Type B pancreatic cell (in vitro differentiated cells): Measurements from ENCODE around the gene RPF1. TPM values are rescaled to one million over a fixed set of nuclear protein-coding genes. Genes with fewer than 3 reads are reported as not detected.

Experiments used
- DNase-seq: peaks from one replicate; pipeline ENCODE4 v3.0.0; 2021; ENCODE audit warnings: mixed read lengths; ENCODE audit not compliant: unreplicated experiment; ENCODE audit errors: extremely low spot score
- H3K27ac Mint-ChIP-seq: 2 replicates; pipeline ENCODE4 v1.8.0; 2021; ENCODE audit warnings: mild to moderate bottlenecking, mixed read lengths
- H3K27me3 Mint-ChIP-seq: 2 replicates; pipeline ENCODE4 v1.8.0; 2021; ENCODE audit warnings: mixed read lengths
- H3K36me3 Mint-ChIP-seq: 2 replicates; pipeline ENCODE4 v1.8.0; 2021; ENCODE audit warnings: mixed read lengths
- H3K4me1 Mint-ChIP-seq: one replicate; pipeline ENCODE4 v1.8.0; 2021; ENCODE audit warnings: mixed read lengths; ENCODE audit not compliant: unreplicated experiment
- H3K4me3 Mint-ChIP-seq: 2 replicates; pipeline ENCODE4 v1.8.0; 2021; ENCODE audit warnings: mild to moderate bottlenecking, mixed read lengths
- H3K9me3 Mint-ChIP-seq: 2 replicates; pipeline ENCODE4 v1.8.0; 2021; ENCODE audit warnings: mixed read lengths
- total RNA-seq: library from RNA; stranded (reverse); gene quantifications from 2 replicates; pipeline ENCODE4 v1.2.1, GENCODE V29; 2021; ENCODE audit warnings: low replicate concordance
- TF ChIP-seq, protein P1 (sequence below): fragments of 200-600 bp; sonication (generic); conservative IDR thresholded peaks from 2 replicates; pipeline ENCODE4 v1.5.0; 2021; ENCODE audit warnings: antibody characterized with exemption, mild to moderate bottlenecking

The RPF1 gene
- total RNA-seq, 1 donor from 2014 or later = 34.1 TPM

DNA sequence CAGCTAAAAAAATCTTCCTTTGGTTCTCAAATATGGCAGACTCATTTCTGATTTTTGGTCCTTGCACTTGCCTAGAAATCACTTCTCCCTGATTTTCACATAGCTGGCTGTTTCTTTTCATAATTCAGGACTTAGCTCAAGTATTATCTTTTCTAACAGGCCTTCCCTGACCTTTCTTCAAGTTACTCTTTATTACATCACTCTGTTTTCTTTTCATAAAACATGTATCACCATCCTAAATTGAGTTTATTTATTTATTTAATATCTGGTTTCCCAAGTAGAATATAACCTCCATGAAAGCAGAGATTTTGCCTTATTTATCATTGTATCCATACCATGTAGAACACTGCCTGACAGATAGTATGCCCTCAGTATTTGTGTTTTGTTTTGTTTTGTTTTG is 45.5 kb downstream of the RPF1 start:
- Mint-ChIP-seq H3K36me3 (no peaks in the 10 kb centered on the region), H3K9me3 (no peaks in the 10 kb centered on the region), H3K27ac (no peak overlapping the region), H3K4me1 (no peaks in the 10 kb centered on the region), H3K27me3 (no peaks in the 10 kb centered on the region), H3K4me3 (no peak overlapping the region)
- no peak for DNase-seq
- TF ChIP-seq, protein P1, sequence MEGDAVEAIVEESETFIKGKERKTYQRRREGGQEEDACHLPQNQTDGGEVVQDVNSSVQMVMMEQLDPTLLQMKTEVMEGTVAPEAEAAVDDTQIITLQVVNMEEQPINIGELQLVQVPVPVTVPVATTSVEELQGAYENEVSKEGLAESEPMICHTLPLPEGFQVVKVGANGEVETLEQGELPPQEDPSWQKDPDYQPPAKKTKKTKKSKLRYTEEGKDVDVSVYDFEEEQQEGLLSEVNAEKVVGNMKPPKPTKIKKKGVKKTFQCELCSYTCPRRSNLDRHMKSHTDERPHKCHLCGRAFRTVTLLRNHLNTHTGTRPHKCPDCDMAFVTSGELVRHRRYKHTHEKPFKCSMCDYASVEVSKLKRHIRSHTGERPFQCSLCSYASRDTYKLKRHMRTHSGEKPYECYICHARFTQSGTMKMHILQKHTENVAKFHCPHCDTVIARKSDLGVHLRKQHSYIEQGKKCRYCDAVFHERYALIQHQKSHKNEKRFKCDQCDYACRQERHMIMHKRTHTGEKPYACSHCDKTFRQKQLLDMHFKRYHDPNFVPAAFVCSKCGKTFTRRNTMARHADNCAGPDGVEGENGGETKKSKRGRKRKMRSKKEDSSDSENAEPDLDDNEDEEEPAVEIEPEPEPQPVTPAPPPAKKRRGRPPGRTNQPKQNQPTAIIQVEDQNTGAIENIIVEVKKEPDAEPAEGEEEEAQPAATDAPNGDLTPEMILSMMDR = no peak

DNA sequence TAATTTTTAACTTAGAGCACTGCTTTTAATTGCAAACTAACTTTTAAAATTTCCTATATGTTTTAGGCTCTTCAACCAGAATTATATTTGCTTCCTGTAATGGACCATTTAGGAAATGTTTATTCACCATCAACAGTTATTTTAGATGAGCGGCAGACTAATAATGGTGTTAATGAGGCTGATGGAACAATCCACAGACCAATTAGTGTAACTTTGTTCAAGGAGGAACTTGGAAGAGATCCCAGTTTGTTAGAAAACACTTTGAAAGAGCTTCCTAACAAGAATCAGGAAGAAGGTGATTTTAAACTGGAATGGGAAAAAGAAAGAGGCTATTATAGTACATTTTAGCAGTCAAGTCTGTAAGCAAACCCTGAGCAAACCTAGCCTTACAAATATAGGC is 46.7 kb downstream of the RPF1 start:
- TF ChIP-seq, protein P1 = no peak
- no peak for DNase-seq
- no peak overlapping the region for H3K4me3 Mint-ChIP-seq
- no peaks in the 10 kb centered on the region for H3K9me3 Mint-ChIP-seq
- no peaks in the 10 kb centered on the region for H3K27me3 Mint-ChIP-seq
- no peaks in the 10 kb centered on the region for H3K4me1 Mint-ChIP-seq
- no peaks in the 10 kb centered on the region for H3K36me3 Mint-ChIP-seq
- no peak overlapping the region for H3K27ac Mint-ChIP-seq

DNA sequence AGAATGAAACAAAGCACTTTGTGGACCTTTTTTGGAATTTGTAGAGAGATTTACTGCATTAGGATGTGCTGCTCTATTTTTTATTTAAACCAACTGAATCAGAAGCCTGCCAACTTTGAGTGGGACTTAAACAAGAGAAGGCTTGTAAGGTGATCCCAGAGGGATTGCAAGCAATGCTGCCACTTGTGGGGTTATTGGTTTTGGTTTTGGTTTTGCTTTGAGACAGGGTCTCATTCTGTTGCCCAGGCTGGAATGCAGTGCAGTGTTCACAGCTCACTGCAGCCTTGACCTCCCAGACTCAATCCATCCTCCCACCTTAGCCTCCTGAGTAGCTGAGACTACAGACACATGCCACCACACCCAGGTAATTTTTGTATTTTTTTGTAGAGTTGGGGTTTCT is 59.5 kb downstream of the RPF1 start:
- TF ChIP-seq, protein P1 = no peak
- Mint-ChIP-seq H3K27ac (no peak overlapping the region), H3K36me3 (peaks cover 13% of the 10 kb centered on the region), H3K4me1 (no peaks in the 10 kb centered on the region), H3K27me3 (no peaks in the 10 kb centered on the region), H3K9me3 (no peaks in the 10 kb centered on the region), H3K4me3 (no peak overlapping the region)
- no peak for DNase-seq

DNA sequence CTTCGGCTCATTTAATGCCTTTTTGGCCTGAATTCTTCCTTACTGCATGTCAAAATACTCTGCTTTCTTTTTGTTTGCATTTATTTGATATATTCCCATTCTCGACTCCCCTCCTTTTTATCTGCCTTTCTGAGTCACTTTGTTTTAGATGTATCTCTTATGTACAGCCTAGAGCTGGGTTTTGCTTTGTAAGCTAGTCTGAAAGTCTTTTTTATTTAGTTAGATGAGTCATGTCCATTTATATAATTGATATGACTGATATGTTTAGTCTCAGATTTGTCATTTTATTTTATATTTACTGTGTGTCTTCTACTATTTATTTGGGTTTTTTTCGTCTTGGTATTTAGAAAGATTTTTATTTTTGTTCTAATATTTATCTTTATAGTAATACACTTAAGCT is 60.9 kb downstream of the RPF1 start:
- Mint-ChIP-seq H3K4me3 (no peak overlapping the region), H3K27ac (no peak overlapping the region), H3K36me3 (peaks cover 13% of the 10 kb centered on the region), H3K27me3 (no peaks in the 10 kb centered on the region), H3K9me3 (no peaks in the 10 kb centered on the region), H3K4me1 (no peaks in the 10 kb centered on the region)
- DNase-seq = no peak
- TF ChIP-seq, protein P1 = no peak

DNA sequence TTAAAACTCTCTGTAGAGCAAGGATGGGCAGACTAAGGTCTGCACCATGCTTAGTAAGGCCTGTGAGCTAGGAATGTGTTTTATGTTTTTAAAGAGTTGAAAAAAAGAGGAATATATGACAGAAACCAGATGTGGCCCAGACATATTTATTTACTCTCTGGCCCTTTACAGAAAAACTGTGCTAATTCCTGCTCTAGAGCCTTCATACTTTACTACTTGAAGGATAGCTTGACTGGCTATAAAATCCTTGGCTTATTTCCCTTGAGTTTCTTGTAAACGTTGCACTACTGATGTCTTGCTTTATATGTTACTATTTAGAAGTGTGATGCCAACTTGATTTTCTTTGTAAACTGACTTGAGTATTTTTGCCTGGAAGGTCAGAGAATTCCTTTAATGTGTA is 61.7 kb downstream of the RPF1 start:
- Mint-ChIP-seq H3K27me3 (no peaks in the 10 kb centered on the region), H3K4me3 (no peak overlapping the region), H3K36me3 (peaks cover 11% of the 10 kb centered on the region), H3K9me3 (no peaks in the 10 kb centered on the region), H3K4me1 (no peaks in the 10 kb centered on the region), H3K27ac (no peak overlapping the region)
- no peak for DNase-seq
- TF ChIP-seq, protein P1 = no peak

DNA sequence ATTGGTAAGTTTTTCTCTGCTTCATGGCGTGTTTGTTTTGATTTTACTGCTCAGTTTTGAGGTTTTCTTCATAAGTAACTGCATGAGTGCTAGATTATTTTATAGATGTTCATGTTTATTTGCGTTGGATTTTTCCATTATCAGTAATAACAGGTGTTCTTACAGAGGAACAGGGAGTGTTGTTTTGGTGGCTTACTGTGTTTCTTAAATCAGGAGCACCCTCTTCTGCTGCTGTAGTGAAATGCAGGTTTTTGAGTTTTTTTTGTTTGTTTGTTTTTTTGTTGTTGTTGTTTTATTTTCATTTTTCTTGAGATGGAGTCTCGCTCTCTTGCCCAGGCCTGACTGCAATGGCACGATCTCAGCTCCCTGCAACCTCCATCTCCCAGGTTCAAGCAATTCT is 62.6 kb downstream of the RPF1 start:
- no peaks in the 10 kb centered on the region for H3K27me3 Mint-ChIP-seq
- no peaks in the 10 kb centered on the region for H3K9me3 Mint-ChIP-seq
- no peaks in the 10 kb centered on the region for H3K4me1 Mint-ChIP-seq
- DNase-seq = no peak
- no peak overlapping the region for H3K4me3 Mint-ChIP-seq
- H3K27ac Mint-ChIP-seq = no peak overlapping the region
- H3K36me3 Mint-ChIP-seq = peaks cover 13% of the 10 kb centered on the region
- TF ChIP-seq, protein P1 = peak; percentile 30
